ENCODE measurements around the gene DNAJC18.

DNAJC18 gene

GRCh38 chr5:139378941-139379361 is 60.4 kb downstream of the DNAJC18 start:
- no peak for DNase-seq (ENCODE audit: low spot score)
- in situ Hi-C loops (cut with MboI; ENCODE audit: low pct_unique_long_range_greater_than_20kb, low sequenced_read_pairs, unreplicated experiment) = no loop called here
- TF ChIP-seq, protein P1, sequence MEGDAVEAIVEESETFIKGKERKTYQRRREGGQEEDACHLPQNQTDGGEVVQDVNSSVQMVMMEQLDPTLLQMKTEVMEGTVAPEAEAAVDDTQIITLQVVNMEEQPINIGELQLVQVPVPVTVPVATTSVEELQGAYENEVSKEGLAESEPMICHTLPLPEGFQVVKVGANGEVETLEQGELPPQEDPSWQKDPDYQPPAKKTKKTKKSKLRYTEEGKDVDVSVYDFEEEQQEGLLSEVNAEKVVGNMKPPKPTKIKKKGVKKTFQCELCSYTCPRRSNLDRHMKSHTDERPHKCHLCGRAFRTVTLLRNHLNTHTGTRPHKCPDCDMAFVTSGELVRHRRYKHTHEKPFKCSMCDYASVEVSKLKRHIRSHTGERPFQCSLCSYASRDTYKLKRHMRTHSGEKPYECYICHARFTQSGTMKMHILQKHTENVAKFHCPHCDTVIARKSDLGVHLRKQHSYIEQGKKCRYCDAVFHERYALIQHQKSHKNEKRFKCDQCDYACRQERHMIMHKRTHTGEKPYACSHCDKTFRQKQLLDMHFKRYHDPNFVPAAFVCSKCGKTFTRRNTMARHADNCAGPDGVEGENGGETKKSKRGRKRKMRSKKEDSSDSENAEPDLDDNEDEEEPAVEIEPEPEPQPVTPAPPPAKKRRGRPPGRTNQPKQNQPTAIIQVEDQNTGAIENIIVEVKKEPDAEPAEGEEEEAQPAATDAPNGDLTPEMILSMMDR (IDR thresholded peaks at IDR 0.05; ENCODE audit: extremely low read depth, insufficient read depth, missing control alignments) = no peak

DNA sequence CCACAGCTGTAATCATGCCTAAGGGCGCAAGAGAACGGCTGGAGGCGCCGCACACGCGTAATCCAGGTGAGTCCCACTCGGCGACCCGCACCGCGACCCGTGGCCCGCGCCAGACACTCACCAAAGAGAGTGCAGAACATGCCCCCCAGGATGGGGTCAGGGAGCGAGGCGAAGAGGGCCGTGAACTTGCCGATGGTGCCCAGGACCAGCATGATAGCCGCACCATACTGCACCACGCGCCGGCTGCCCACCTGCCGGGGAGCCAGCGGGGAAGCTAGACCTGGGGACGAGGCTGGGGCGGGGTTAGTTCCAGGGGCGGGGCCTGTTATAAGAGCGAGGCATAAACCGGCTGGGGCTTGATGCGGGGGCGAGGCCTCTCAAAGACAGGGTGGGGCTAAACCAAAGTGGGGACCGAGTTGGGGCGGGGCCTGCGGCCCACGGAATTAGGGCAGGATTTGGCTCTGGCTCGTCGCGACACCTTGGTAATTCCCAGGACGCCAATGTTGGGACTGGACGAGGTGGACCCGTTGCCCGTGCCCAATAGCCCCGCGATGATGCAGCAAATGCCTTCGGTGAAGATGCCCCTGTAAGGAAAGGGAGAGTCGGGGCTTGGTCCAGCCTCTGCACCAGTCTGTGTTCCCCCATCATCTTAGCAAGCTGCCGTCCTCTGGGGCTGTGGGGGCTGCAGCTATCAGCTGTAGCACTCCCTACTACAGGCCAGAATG is 61.1 kb downstream of the DNAJC18 start:
- TF ChIP-seq, protein P1 (IDR thresholded peaks at IDR 0.05; ENCODE audit: extremely low read depth, insufficient read depth, missing control alignments) = no peak
- DNase-seq (ENCODE audit: low spot score) = no peak
- in situ Hi-C loops (cut with MboI; ENCODE audit: low pct_unique_long_range_greater_than_20kb, low sequenced_read_pairs, unreplicated experiment) = no loop called here

DNA sequence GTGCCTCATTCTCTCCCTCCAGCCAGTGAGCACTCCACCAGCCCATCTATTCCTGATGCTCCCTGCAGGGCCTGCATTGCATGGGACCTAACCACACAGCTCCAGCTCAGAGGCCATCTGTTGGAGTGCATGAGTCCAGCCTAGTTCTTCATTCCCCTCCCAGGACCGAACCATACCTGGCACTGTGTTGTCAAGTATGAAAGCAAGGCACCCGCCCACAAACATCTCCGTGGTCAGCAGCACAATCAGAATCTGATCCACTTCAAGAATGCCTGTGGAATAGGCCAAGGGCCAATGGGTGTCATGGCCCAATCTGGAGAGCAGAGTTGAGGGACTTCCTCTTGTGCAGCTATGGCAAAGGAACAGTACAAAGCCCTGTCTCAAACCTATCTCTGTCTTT is 62.1 kb downstream of the DNAJC18 start:
- TF ChIP-seq, protein P1 (IDR thresholded peaks at IDR 0.05; ENCODE audit: extremely low read depth, insufficient read depth, missing control alignments) = no peak
- no peak for DNase-seq (ENCODE audit: low spot score)
- in situ Hi-C loops (cut with MboI; ENCODE audit: low pct_unique_long_range_greater_than_20kb, low sequenced_read_pairs, unreplicated experiment) = no loop called here

GRCh38 chr5:139376364-139376763 is 63.0 kb downstream of the DNAJC18 start:
- TF ChIP-seq, protein P1 (IDR thresholded peaks at IDR 0.05; ENCODE audit: extremely low read depth, insufficient read depth, missing control alignments) = no peak
- DNase-seq (ENCODE audit: low spot score) = no peak
- in situ Hi-C loops (cut with MboI; ENCODE audit: low pct_unique_long_range_greater_than_20kb, low sequenced_read_pairs, unreplicated experiment) = no loop called here

GRCh38 chr5:139374909-139375308 is 64.4 kb downstream of the DNAJC18 start:
- TF ChIP-seq, protein P1 (IDR thresholded peaks at IDR 0.05; ENCODE audit: extremely low read depth, insufficient read depth, missing control alignments) = no peak
- in situ Hi-C loops (cut with MboI; ENCODE audit: low pct_unique_long_range_greater_than_20kb, low sequenced_read_pairs, unreplicated experiment) = no loop called here
- DNase-seq (ENCODE audit: low spot score) = no peak

- DNase-seq (ENCODE audit: low spot score) = no peak
- in situ Hi-C loops (cut with MboI; ENCODE audit: low pct_unique_long_range_greater_than_20kb, low sequenced_read_pairs, unreplicated experiment) = no loop called here
Measured at GRCh38 chr5:139371482-139372435, 67.6 kb downstream of the DNAJC18 start.

More at GRCh38 chr5:139371482-139372435, 67.6 kb downstream of the DNAJC18 start:
- TF ChIP-seq, protein P1 (IDR thresholded peaks at IDR 0.05; ENCODE audit: extremely low read depth, insufficient read depth, missing control alignments) = no peak
